Chondrocyte (in vitro differentiated cells): ENCODE measurements around the gene STMN3. TPM values are rescaled to one million over a fixed set of nuclear protein-coding genes. Genes with fewer than 3 reads are reported as not detected.
A peak's percentile ranks its signal among the peaks of the same experiment; 100 is the strongest.

Experiments
- DNase-seq: peaks from one replicate; pipeline ENCODE4 v3.0.0; 2021; ENCODE audit warnings: mixed read lengths, low spot score
- H3K27ac Mint-ChIP-seq: one replicate; pipeline ENCODE4 v1.8.0; 2021; ENCODE audit warnings: mild to moderate bottlenecking, moderate library complexity, mixed read lengths; ENCODE audit not compliant: unreplicated experiment
- H3K27me3 Mint-ChIP-seq: 2 replicates; pipeline ENCODE4 v1.8.0; 2021; ENCODE audit warnings: low read depth, mixed read lengths
- H3K36me3 Mint-ChIP-seq: 2 replicates; pipeline ENCODE4 v1.8.0; 2021; ENCODE audit warnings: low read depth, mixed read lengths
- H3K4me1 Mint-ChIP-seq: 2 replicates; pipeline ENCODE4 v1.8.0; 2021; ENCODE audit warnings: low read depth, mild to moderate bottlenecking, mixed read lengths
- H3K4me3 Mint-ChIP-seq: one replicate; pipeline ENCODE4 v1.8.0; 2021; ENCODE audit warnings: mild to moderate bottlenecking, moderate library complexity, mixed read lengths; ENCODE audit not compliant: unreplicated experiment
- H3K9me3 Mint-ChIP-seq: 2 replicates; pipeline ENCODE4 v1.8.0; 2021; ENCODE audit warnings: low read depth, mixed read lengths
- CTCF ChIP-seq: fragments of 200-600 bp; sonication (generic); IDR thresholded peaks from 2 replicates; pipeline ENCODE4 v1.5.0; 2021; ENCODE audit warnings: antibody characterized with exemption, mild to moderate bottlenecking, moderate library complexity
- total RNA-seq: library from RNA; stranded (reverse); gene quantifications from 3 replicates; pipeline ENCODE4 v1.2.1, GENCODE V29; 2021

The STMN3 gene
- total RNA-seq, 1 donor from 2014 or later = 7.8 TPM

GRCh38 chr20:63591147-63591533 lies 62.1 kb downstream of the STMN3 start:
- peak; percentile 22 for DNase-seq
- Mint-ChIP-seq H3K4me3 (no peak overlapping the region), H3K9me3 (no peaks in the 10 kb centered on the region), H3K36me3 (peaks cover 20% of the 10 kb centered on the region), H3K27ac (no peak overlapping the region), H3K4me1 (no peaks in the 10 kb centered on the region), H3K27me3 (no peaks in the 10 kb centered on the region)
- no peak for TF ChIP-seq CTCF

- Mint-ChIP-seq H3K27me3 (no peaks in the 10 kb centered on the region), H3K4me1 (no peaks in the 10 kb centered on the region), H3K36me3 (peaks cover 20% of the 10 kb centered on the region), H3K4me3 (no peak overlapping the region), H3K27ac (no peak overlapping the region), H3K9me3 (no peaks in the 10 kb centered on the region)
- no peak for TF ChIP-seq CTCF
- peak; percentile 92 for DNase-seq
Observed at GRCh38 chr20:63590218-63591146, 62.7 kb downstream of the STMN3 start.

Other genes starting within 250 kb of the STMN3 start
- not detected in 3 replicates for gene KCNQ2, start 180.8 kb downstream of the STMN3 start, total RNA-seq
- 0.34 to 6.5 TPM (median 5.5 TPM) in 3 replicates for gene EEF1A2, start 154.3 kb downstream of the STMN3 start, total RNA-seq
- gene PPDPF, start 132.7 kb downstream of the STMN3 start, total RNA-seq = 245 to 268 TPM (median 261 TPM) in 3 replicates
- gene PTK6, start 116.0 kb downstream of the STMN3 start, total RNA-seq = not detected in 3 replicates
- not detected in 3 replicates for gene SRMS, start 105.7 kb downstream of the STMN3 start, total RNA-seq
- 0.25 to 0.38 TPM in 2 of 3 replicates, not detected in the other for gene FNDC11, start 99.3 kb downstream of the STMN3 start, total RNA-seq
- 13.6 to 18.1 TPM (median 14.9 TPM) in 3 replicates for gene HELZ2, start 79.2 kb downstream of the STMN3 start, total RNA-seq
- 7.8 to 8.5 TPM (median 7.9 TPM) in 3 replicates for gene GMEB2, start 26.3 kb downstream of the STMN3 start, total RNA-seq
- 20.4 to 45.3 TPM (median 21.9 TPM) in 3 replicates for gene RTEL1, start 4.9 kb upstream of the STMN3 start, total RNA-seq
- 0.79 to 0.99 TPM in 2 of 3 replicates, not detected in the other for gene TNFRSF6B, start 43.2 kb upstream of the STMN3 start, total RNA-seq
- gene ARFRP1, start 54.6 kb upstream of the STMN3 start, total RNA-seq = 37.8 to 47.4 TPM (median 39.8 TPM) in 3 replicates
- gene ZGPAT, start 54.6 kb upstream of the STMN3 start, total RNA-seq = 19.2 to 25.6 TPM (median 20.6 TPM) in 3 replicates
- gene LIME1, start 83.2 kb upstream of the STMN3 start, total RNA-seq = 6.8 to 9.7 TPM (median 7.1 TPM) in 3 replicates
- 90.7 to 105 TPM (median 101 TPM) in 3 replicates for gene SLC2A4RG, start 86.4 kb upstream of the STMN3 start, total RNA-seq
- 5.9 to 8.3 TPM (median 6.0 TPM) in 3 replicates for gene ZBTB46, start 177.8 kb upstream of the STMN3 start, total RNA-seq
- not detected in 3 replicates for gene ABHD16B, start 208.1 kb upstream of the STMN3 start, total RNA-seq
- gene TPD52L2, start 211.8 kb upstream of the STMN3 start, total RNA-seq = 102 to 141 TPM (median 138 TPM) in 3 replicates
- 44.2 to 46.6 TPM (median 45.1 TPM) in 3 replicates for gene DNAJC5, start 241.7 kb upstream of the STMN3 start, total RNA-seq